ENCODE measurements around the gene BAIAP2.

The BAIAP2 gene

GRCh38 chr17:81154961-81155360, 120.0 kb downstream of the BAIAP2 start:
- H3K9me3 ChIP-seq (ENCODE audit: severe bottlenecking) = no peaks in the 10 kb centered on the region
- ATAC-seq (ENCODE audit: low read depth) (no peak), DNase-seq (ENCODE audit: low spot score) (no peak)
- TF ChIP-seq CTCF (IDR thresholded peaks at IDR 0.05; ENCODE audit: poor library complexity, severe bottlenecking) = no peak
- H3K4me1 ChIP-seq (ENCODE audit: insufficient read depth, poor library complexity, severe bottlenecking) = no peaks in the 10 kb centered on the region
- peaks cover 4% of the 10 kb centered on the region for H3K27me3 ChIP-seq (ENCODE audit: insufficient read depth, poor library complexity, severe bottlenecking)
- no peak overlapping the region for H3K4me3 ChIP-seq (ENCODE audit: severe bottlenecking)
- no peak overlapping the region for H3K27ac ChIP-seq (ENCODE audit: poor library complexity, severe bottlenecking)
- no peaks in the 10 kb centered on the region for H3K36me3 ChIP-seq (ENCODE audit: low read depth)

DNA sequence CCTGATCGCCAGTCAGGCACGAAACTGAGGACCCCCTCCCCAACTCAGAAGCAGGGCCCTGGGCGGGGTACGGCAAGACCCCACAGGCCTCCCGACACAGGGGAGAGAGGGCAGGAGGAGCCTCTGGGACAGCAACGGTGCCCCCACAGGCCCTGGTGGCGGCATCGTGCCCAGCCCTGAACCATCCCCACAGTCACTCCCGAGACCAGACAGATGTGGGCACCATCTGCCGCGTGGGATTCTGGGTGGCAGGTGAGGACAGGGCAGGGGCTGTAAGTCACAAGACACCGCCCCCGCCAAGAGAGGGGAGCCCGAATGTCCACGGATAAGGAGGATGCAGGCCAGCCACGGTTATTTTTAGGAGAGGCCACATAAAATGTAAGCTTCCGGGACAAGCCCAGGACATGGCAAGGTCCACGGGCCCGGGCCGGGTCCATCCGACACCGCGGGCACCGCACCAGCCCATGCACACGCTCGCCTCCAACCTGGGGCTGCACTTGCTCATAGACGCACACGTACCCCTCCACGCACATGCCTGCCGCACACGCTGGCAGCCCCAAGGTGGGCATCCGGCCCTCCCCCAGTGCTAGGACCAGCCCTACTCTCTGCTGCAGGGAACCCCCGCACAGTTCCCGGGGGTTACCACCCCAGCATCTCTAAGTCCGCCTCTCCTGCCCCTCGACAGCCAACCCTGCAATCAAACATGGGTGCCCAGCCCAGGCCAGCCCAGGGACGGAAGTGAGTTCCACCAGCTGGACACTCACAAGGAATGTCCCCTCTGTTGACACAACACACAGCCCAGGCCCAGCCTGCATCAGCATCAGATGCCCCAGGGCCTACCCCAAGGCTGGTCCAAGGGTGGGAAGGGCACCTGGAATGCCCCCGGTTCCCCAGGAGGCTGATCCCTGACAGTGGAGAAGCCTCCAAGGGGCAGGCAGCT, 122.2 kb downstream of the BAIAP2 start:
- Histone ChIP-seq H3K9me3 (ENCODE audit: severe bottlenecking) (no peaks in the 10 kb centered on the region), H3K4me3 (ENCODE audit: severe bottlenecking) (no peak overlapping the region), H3K27me3 (ENCODE audit: insufficient read depth, poor library complexity, severe bottlenecking) (no peaks in the 10 kb centered on the region), H3K36me3 (ENCODE audit: low read depth) (no peaks in the 10 kb centered on the region), H3K4me1 (ENCODE audit: insufficient read depth, poor library complexity, severe bottlenecking) (no peaks in the 10 kb centered on the region), H3K27ac (ENCODE audit: poor library complexity, severe bottlenecking) (no peak overlapping the region)
- ATAC-seq (ENCODE audit: low read depth) (no peak), DNase-seq (ENCODE audit: low spot score) (no peak)
- no peak for TF ChIP-seq CTCF (IDR thresholded peaks at IDR 0.05; ENCODE audit: poor library complexity, severe bottlenecking)

DNA sequence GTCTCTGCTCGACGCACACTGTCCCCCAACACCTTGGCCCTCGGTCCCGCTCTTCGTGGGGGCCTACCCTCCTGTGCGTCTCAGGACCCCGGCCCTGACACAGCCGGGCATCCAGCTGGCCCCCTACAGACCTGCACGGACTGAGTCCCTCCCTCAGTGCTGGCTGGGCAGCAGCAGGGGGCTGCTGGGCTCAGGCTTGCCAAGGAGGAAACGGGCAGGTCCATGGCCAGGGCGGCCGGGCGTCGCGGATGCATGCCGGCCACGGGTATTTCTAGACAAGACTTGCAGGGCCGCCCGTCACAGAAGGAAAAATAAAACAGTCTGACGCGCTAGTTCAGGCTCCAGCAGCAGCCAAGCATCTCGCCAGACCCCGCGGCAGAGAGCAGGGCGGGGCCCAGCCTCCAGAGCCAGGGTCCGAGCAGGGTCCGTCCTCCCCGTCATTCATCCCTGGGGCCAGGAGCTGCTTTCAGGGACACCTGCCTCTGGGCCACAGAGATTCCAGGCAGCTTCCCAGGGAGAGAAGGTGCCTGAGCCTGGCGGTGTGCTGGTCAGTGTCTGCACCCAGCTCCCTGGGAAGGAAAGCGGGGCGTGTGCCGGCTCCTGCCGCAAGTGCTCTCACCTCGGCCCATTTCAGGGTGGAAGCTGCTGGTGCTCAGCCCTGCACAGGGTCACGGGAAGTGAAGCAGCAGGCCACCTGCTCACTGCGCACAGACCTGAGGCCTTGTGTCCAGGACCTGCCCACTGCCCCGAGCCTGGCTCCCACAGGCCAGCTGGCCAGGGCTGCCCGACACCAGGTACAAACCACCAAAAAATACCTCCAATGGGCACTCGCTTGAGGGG, 123.1 kb downstream of the BAIAP2 start:
- Histone ChIP-seq H3K4me1 (ENCODE audit: insufficient read depth, poor library complexity, severe bottlenecking) (no peaks in the 10 kb centered on the region), H3K27ac (ENCODE audit: poor library complexity, severe bottlenecking) (no peak overlapping the region), H3K27me3 (ENCODE audit: insufficient read depth, poor library complexity, severe bottlenecking) (no peaks in the 10 kb centered on the region), H3K9me3 (ENCODE audit: severe bottlenecking) (no peaks in the 10 kb centered on the region), H3K4me3 (ENCODE audit: severe bottlenecking) (no peak overlapping the region), H3K36me3 (ENCODE audit: low read depth) (no peaks in the 10 kb centered on the region)
- TF ChIP-seq CTCF (IDR thresholded peaks at IDR 0.05; ENCODE audit: poor library complexity, severe bottlenecking) = no peak
- DNase-seq (ENCODE audit: low spot score) = no peak
- no peak for ATAC-seq (ENCODE audit: low read depth)

DNA sequence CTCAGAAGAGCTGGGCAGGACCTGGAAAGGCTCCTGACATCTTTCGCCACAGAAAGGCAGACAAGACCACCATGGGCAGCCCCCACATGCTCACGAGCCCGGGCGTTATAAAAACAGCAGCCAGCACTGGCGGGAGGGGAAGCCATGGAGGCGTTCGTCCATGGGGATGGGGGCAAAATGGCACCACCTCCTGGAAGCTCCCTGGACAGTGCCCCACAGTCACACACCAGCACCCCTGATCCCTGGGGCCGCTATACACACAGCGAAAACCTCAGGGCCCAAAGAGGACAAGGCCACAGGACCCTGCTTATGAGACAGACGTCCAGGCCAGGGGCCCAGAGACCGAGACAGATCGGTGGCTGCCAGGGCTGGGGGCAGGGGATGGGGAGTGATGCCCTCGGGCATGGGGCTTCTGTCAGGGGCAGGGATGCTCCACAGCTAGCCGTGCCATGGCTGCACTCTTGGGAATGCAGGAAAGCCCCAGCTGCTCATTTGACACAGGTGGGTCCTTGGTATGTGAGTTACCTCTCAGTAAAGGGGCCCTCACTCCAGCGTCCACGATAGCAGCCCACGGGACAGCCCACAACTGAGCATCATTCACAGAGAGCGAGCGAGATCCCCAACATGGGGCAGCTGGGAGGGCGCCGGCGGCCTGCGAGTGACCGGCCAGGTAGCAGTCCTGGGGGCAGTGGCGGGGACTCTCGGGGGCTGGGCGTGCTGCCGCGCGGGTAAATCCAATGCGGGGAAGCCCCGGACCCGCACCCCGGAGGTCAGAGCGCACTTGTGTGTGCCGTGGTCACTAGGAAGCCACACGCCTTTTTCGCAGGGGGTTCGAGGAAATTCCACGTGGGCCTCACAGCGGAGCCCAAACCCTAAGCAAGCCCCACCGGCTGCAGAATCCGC, 124.0 kb downstream of the BAIAP2 start:
- Histone ChIP-seq H3K36me3 (ENCODE audit: low read depth) (no peaks in the 10 kb centered on the region), H3K9me3 (ENCODE audit: severe bottlenecking) (no peaks in the 10 kb centered on the region), H3K4me3 (ENCODE audit: severe bottlenecking) (no peak overlapping the region), H3K27ac (ENCODE audit: poor library complexity, severe bottlenecking) (no peak overlapping the region), H3K27me3 (ENCODE audit: insufficient read depth, poor library complexity, severe bottlenecking) (peaks cover 2% of the 10 kb centered on the region), H3K4me1 (ENCODE audit: insufficient read depth, poor library complexity, severe bottlenecking) (no peaks in the 10 kb centered on the region)
- ATAC-seq (ENCODE audit: low read depth) (no peak), DNase-seq (ENCODE audit: low spot score) (no peak)
- no peak for TF ChIP-seq CTCF (IDR thresholded peaks at IDR 0.05; ENCODE audit: poor library complexity, severe bottlenecking)
